WTC11 (cell line): ENCODE measurements around the gene FLRT1. TPM values are rescaled to one million over a fixed set of nuclear protein-coding genes. Genes with fewer than 3 reads are reported as not detected.

Source experiments
- ATAC-seq: fragments of 200-7000 bp; cut with Tn5 transposase; 2 replicates; pipeline ENCODE4 v1.10.0; 2021; ENCODE audit warnings: mild to moderate bottlenecking, moderate library complexity
- CTCF ChIA-PET: fragments of 300-600 bp; sonication (Branson Sonifier 250); formaldehyde crosslinking; loops from one replicate; lab custom pipeline; 2021; ENCODE audit warnings: antibody characterized with exemption; lab: Charles Lee
- POLR2A ChIA-PET: fragments of 350-600 bp; sonication (Branson Sonifier 250); formaldehyde crosslinking; loops from one replicate; lab custom pipeline; 2021; ENCODE audit warnings: antibody characterized with exemption; lab: Charles Lee
- DNase-seq: peaks from one replicate; pipeline ENCODE4 v3.0.0; 2021; ENCODE audit warnings: low spot score
- H3K27ac Mint-ChIP-seq: 2 replicates; pipeline ENCODE4 v1.8.0; 2021; ENCODE audit warnings: mixed read lengths
- H3K27me3 Mint-ChIP-seq: 2 replicates; pipeline ENCODE4 v1.8.0; 2021; ENCODE audit warnings: low read depth, mild to moderate bottlenecking, moderate library complexity, mixed read lengths
- H3K36me3 Mint-ChIP-seq: 2 replicates; pipeline ENCODE4 v1.8.0; 2021; ENCODE audit warnings: mixed read lengths
- H3K4me1 Mint-ChIP-seq: 2 replicates; pipeline ENCODE4 v1.8.0; 2022; ENCODE audit warnings: mixed read lengths
- H3K4me3 Mint-ChIP-seq: 2 replicates; pipeline ENCODE4 v1.8.0; 2021; ENCODE audit warnings: mild to moderate bottlenecking, moderate library complexity, mixed read lengths
- H3K9me3 Mint-ChIP-seq: 2 replicates; pipeline ENCODE4 v1.8.0; 2021; ENCODE audit warnings: mixed read lengths
- CBFB ChIP-seq: sonication (generic); formaldehyde crosslinking; IDR thresholded peaks from 2 replicates; pipeline ENCODE4 v1.8.1; 2022; ENCODE audit warnings: mild to moderate bottlenecking, low read depth, missing genetic modification reagents
- FOXP1 ChIP-seq: sonication (generic); formaldehyde crosslinking; IDR thresholded peaks from 2 replicates; pipeline ENCODE4 v1.8.0; 2022; ENCODE audit warnings: missing genetic modification reagents, mild to moderate bottlenecking, moderate library complexity, borderline replicate concordance
- GABPB1 ChIP-seq: sonication (generic); formaldehyde crosslinking; IDR thresholded peaks from 2 replicates; pipeline ENCODE4 v1.8.1; 2023; ENCODE audit warnings: mild to moderate bottlenecking, missing genetic modification reagents
- GRHL2 ChIP-seq: fragments of 250-450 bp; sonication (Bioruptor Pico); IDR thresholded peaks from 2 replicates; pipeline ENCODE4 v1.8.0; 2022; ENCODE audit warnings: mild to moderate bottlenecking, moderate library complexity; ENCODE audit not compliant: insufficient replicate concordance, severe bottlenecking
- GTF2I ChIP-seq: fragments of 250-450 bp; sonication (Bioruptor Pico); conservative IDR thresholded peaks from 2 replicates; pipeline ENCODE4 v1.4.0; 2021; ENCODE audit warnings: mild to moderate bottlenecking
- IRF2 ChIP-seq: sonication (generic); formaldehyde crosslinking; IDR thresholded peaks from 2 replicates; pipeline ENCODE4 v1.8.0; 2022; ENCODE audit warnings: low read depth, missing genetic modification reagents, borderline replicate concordance
- JUN ChIP-seq: sonication (generic); formaldehyde crosslinking; IDR thresholded peaks from 2 replicates; pipeline ENCODE4 v1.8.0; 2023; ENCODE audit warnings: mild to moderate bottlenecking, missing genetic modification reagents
- NFE2L1 ChIP-seq: sonication (generic); formaldehyde crosslinking; IDR thresholded peaks from 2 replicates; pipeline ENCODE4 v1.8.1; 2023; ENCODE audit warnings: missing genetic modification reagents
- SMAD3 ChIP-seq: sonication (generic); formaldehyde crosslinking; IDR thresholded peaks from 2 replicates; pipeline ENCODE4 v1.8.0; 2022; ENCODE audit warnings: missing genetic modification reagents, mild to moderate bottlenecking, borderline replicate concordance
- TP53 ChIP-seq: sonication (generic); formaldehyde crosslinking; IDR thresholded peaks from 2 replicates; pipeline ENCODE4 v1.8.1; 2023; ENCODE audit warnings: mild to moderate bottlenecking, missing genetic modification reagents
- ZNF121 ChIP-seq: sonication (generic); formaldehyde crosslinking; IDR thresholded peaks from 2 replicates; pipeline ENCODE4 v1.8.0; 2023; ENCODE audit warnings: missing genetic modification reagents
- ZNF138 ChIP-seq: sonication (generic); formaldehyde crosslinking; conservative IDR thresholded peaks from 2 replicates; pipeline ENCODE4 v1.8.1; 2022; ENCODE audit warnings: mild to moderate bottlenecking, moderate library complexity, missing genetic modification reagents
- ZNF263 ChIP-seq: sonication (generic); formaldehyde crosslinking; IDR thresholded peaks from 2 replicates; pipeline ENCODE4 v1.8.1; 2022; ENCODE audit warnings: low read depth, mild to moderate bottlenecking, moderate library complexity, missing genetic modification reagents
- total RNA-seq: library from RNA; stranded (reverse); gene quantifications from 3 replicates; pipeline ENCODE4 v1.2.3, GENCODE V29; 2021
- TF ChIP-seq, protein P1 (sequence below): sonication (generic); formaldehyde crosslinking; IDR thresholded peaks from 2 replicates; pipeline ENCODE4 v1.8.0; 2022; ENCODE audit warnings: mild to moderate bottlenecking, missing genetic modification reagents
- TF ChIP-seq, protein P2 (sequence below): sonication (generic); formaldehyde crosslinking; IDR thresholded peaks from 2 replicates; pipeline ENCODE4 v1.8.0; 2023; ENCODE audit warnings: missing genetic modification reagents
- TF ChIP-seq, protein P3 (sequence below): fragments of 250-450 bp; sonication (Bioruptor Pico); IDR thresholded peaks from 2 replicates; pipeline ENCODE4 v1.9.0; 2021; ENCODE audit warnings: moderate library complexity, mild to moderate bottlenecking, inconsistent platforms, borderline replicate concordance
- TF ChIP-seq, protein P4 (sequence below): sonication (generic); formaldehyde crosslinking; IDR thresholded peaks from 2 replicates; pipeline ENCODE4 v1.8.0; 2023; ENCODE audit warnings: missing genetic modification reagents, mild to moderate bottlenecking, borderline replicate concordance
- TF ChIP-seq, protein P5 (sequence below): fragments of 250-450 bp; sonication (Bioruptor Pico); IDR thresholded peaks from 2 replicates; pipeline ENCODE4 v1.9.0; 2021; ENCODE audit warnings: mild to moderate bottlenecking
- TF ChIP-seq, protein P6 (sequence below): sonication (generic); formaldehyde crosslinking; conservative IDR thresholded peaks from 2 replicates; pipeline ENCODE4 v1.8.1; 2023; ENCODE audit warnings: mild to moderate bottlenecking, low read depth, missing genetic modification reagents, moderate library complexity
- TF ChIP-seq, protein P7 (sequence below): sonication (generic); formaldehyde crosslinking; IDR thresholded peaks from 2 replicates; pipeline ENCODE4 v1.8.1; 2023; ENCODE audit warnings: mild to moderate bottlenecking, missing genetic modification reagents

Gene FLRT1
- total RNA-seq, 1 experiment from 2014 or later = 0.20 TPM

DNA sequence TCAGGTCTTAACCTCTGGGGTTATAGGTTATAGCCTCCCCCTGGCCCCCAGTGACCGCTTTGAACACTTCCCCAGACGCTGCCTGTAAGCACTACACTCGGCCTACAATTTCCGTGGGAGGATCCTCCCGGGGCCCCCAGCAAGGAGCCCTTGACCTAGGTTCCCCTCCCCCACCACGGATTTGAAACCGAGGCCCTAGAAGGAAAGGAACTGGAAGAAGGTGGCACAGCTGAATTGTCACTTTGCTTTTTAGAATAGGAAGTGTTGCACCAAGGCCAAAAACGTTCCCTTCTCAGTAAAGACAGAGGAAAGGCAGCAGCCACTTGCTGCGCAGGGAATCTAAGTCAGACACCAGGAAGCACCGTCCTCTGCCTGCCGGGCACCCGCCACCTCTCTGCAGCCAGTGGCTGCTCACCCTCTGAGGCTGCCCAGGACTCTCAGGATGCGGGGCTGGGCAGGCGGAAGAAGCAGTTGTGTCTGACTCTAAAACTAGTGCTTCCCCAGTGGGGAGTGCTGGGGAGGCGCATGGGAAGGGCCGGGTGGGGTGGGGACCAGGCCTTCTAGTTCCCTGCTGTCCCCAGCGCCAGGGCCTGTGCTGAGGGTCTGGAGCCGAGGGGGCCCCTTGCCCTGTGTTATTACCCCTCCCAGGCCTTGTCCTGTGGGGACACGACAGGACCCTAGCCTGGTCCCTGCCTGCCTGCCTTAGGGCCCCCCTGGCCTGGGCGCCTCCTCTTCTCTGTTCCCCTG lies 7.9 kb upstream of the FLRT1 start:
- Mint-ChIP-seq H3K27ac (no peak overlapping the region), H3K27me3 (peaks cover 62% of the 10 kb centered on the region), H3K9me3 (no peaks in the 10 kb centered on the region), H3K4me3 (no peak overlapping the region), H3K4me1 (peaks cover 58% of the 10 kb centered on the region), H3K36me3 (no peaks in the 10 kb centered on the region)
- CTCF ChIA-PET = interaction anchor here (0.8 to 3.4 kb wide), 12 partner anchors 8 to 121 kb away, joined by 3 to 37 read pairs (median 4); no protein-coding TSS in a partner anchor
- POLR2A ChIA-PET = interaction anchor here (0.6 to 1.6 kb wide), 5 partner anchors 27 to 172 kb away, joined by 3 to 8 read pairs (median 4); no protein-coding TSS in a partner anchor
- TF ChIP-seq, protein P1, sequence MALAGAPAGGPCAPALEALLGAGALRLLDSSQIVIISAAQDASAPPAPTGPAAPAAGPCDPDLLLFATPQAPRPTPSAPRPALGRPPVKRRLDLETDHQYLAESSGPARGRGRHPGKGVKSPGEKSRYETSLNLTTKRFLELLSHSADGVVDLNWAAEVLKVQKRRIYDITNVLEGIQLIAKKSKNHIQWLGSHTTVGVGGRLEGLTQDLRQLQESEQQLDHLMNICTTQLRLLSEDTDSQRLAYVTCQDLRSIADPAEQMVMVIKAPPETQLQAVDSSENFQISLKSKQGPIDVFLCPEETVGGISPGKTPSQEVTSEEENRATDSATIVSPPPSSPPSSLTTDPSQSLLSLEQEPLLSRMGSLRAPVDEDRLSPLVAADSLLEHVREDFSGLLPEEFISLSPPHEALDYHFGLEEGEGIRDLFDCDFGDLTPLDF (CRISPR knock-in tag) = no peak
- TF ChIP-seq ZNF138 (no peak), JUN (CRISPR knock-in tag) (no peak), SMAD3 (CRISPR knock-in tag) (no peak), NFE2L1 (CRISPR knock-in tag) (no peak), GTF2I (CRISPR knock-in tag) (no peak), CBFB (CRISPR knock-in tag) (no peak), TP53 (CRISPR knock-in tag) (no peak), ZNF121 (CRISPR knock-in tag) (no peak), IRF2 (CRISPR knock-in tag) (no peak), ZNF263 (no peak)
- TF ChIP-seq, protein P2, sequence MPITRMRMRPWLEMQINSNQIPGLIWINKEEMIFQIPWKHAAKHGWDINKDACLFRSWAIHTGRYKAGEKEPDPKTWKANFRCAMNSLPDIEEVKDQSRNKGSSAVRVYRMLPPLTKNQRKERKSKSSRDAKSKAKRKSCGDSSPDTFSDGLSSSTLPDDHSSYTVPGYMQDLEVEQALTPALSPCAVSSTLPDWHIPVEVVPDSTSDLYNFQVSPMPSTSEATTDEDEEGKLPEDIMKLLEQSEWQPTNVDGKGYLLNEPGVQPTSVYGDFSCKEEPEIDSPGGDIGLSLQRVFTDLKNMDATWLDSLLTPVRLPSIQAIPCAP = no peak
- TF ChIP-seq, protein P3, sequence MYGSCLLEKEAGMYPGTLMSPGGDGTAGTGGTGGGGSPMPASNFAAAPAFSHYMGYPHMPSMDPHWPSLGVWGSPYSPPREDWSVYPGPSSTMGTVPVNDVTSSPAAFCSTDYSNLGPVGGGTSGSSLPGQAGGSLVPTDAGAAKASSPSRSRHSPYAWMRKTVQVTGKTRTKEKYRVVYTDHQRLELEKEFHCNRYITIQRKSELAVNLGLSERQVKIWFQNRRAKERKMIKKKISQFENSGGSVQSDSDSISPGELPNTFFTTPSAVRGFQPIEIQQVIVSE = no peak
- TF ChIP-seq, protein P4, sequence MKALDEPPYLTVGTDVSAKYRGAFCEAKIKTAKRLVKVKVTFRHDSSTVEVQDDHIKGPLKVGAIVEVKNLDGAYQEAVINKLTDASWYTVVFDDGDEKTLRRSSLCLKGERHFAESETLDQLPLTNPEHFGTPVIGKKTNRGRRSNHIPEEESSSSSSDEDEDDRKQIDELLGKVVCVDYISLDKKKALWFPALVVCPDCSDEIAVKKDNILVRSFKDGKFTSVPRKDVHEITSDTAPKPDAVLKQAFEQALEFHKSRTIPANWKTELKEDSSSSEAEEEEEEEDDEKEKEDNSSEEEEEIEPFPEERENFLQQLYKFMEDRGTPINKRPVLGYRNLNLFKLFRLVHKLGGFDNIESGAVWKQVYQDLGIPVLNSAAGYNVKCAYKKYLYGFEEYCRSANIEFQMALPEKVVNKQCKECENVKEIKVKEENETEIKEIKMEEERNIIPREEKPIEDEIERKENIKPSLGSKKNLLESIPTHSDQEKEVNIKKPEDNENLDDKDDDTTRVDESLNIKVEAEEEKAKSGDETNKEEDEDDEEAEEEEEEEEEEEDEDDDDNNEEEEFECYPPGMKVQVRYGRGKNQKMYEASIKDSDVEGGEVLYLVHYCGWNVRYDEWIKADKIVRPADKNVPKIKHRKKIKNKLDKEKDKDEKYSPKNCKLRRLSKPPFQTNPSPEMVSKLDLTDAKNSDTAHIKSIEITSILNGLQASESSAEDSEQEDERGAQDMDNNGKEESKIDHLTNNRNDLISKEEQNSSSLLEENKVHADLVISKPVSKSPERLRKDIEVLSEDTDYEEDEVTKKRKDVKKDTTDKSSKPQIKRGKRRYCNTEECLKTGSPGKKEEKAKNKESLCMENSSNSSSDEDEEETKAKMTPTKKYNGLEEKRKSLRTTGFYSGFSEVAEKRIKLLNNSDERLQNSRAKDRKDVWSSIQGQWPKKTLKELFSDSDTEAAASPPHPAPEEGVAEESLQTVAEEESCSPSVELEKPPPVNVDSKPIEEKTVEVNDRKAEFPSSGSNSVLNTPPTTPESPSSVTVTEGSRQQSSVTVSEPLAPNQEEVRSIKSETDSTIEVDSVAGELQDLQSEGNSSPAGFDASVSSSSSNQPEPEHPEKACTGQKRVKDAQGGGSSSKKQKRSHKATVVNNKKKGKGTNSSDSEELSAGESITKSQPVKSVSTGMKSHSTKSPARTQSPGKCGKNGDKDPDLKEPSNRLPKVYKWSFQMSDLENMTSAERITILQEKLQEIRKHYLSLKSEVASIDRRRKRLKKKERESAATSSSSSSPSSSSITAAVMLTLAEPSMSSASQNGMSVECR (CRISPR knock-in tag) = no peak
- TF ChIP-seq, protein P5, sequence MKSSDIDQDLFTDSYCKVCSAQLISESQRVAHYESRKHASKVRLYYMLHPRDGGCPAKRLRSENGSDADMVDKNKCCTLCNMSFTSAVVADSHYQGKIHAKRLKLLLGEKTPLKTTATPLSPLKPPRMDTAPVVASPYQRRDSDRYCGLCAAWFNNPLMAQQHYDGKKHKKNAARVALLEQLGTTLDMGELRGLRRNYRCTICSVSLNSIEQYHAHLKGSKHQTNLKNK (CRISPR knock-in tag) = no peak
- peak; percentile 4 for ATAC-seq
- DNase-seq = no peak

DNA sequence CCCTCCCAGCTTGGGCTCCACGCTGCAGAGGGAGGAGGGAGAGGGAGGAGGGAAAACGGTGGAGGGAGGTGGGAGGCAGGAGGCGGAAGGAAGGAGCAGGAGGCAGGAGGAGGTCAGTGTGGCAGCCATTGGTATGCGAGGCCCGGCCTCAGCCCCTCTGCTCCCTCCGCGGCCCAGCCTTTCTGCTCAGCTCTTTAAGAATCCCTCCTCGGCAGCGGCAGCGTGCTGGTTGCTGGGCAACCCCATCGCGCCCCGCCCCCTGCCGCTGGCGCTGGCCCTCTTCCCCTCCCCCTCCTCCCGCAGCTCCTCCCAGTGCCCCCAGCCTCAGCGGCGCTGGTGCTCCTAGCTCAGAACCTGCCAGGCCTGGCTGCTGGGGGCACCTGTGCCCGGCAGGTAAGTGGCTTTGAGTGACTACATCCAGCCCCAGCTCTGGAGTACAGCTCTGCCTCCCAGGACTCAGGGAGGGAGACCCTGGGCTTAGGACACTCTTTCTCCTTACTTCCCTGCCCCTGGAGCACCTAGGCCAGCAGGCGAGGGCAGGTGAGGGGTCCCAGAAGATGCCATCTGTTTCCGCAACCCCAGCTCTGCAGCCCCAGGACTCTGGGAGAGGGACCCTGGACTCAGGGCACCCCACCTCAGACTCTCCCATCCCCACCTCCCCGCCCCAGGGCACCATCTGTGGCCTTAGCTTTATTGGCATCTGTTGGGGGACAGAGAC lies 7.2 kb upstream of the FLRT1 start:
- peaks cover 69% of the 10 kb centered on the region for H3K27me3 Mint-ChIP-seq
- DNase-seq = peak; percentile 87
- peak; percentile 70 for ATAC-seq
- H3K36me3 Mint-ChIP-seq = no peaks in the 10 kb centered on the region
- no peaks in the 10 kb centered on the region for H3K9me3 Mint-ChIP-seq
- H3K4me1 Mint-ChIP-seq = peaks cover 53% of the 10 kb centered on the region
- no peak overlapping the region for H3K27ac Mint-ChIP-seq
- ChIA-PET POLR2A (interaction anchor here (0.6 to 1.6 kb wide), 5 partner anchors 28 to 173 kb away, joined by 4 to 8 read pairs (median 6); no protein-coding TSS in a partner anchor), CTCF (interaction anchor here (0.6 to 3.4 kb wide), 13 partner anchors 9 to 1034 kb away, joined by 3 to 37 read pairs (median 4); no protein-coding TSS in a partner anchor)
- no peak overlapping the region for H3K4me3 Mint-ChIP-seq
- TF ChIP-seq GTF2I (CRISPR knock-in tag) (no peak), GRHL2 (CRISPR knock-in tag) (no peak), CBFB (CRISPR knock-in tag) (no peak), GABPB1 (CRISPR knock-in tag) (no peak), FOXP1 (CRISPR knock-in tag) (peak; percentile 24; the same call in 1 of the 2 replicates)
- TF ChIP-seq, protein P6, sequence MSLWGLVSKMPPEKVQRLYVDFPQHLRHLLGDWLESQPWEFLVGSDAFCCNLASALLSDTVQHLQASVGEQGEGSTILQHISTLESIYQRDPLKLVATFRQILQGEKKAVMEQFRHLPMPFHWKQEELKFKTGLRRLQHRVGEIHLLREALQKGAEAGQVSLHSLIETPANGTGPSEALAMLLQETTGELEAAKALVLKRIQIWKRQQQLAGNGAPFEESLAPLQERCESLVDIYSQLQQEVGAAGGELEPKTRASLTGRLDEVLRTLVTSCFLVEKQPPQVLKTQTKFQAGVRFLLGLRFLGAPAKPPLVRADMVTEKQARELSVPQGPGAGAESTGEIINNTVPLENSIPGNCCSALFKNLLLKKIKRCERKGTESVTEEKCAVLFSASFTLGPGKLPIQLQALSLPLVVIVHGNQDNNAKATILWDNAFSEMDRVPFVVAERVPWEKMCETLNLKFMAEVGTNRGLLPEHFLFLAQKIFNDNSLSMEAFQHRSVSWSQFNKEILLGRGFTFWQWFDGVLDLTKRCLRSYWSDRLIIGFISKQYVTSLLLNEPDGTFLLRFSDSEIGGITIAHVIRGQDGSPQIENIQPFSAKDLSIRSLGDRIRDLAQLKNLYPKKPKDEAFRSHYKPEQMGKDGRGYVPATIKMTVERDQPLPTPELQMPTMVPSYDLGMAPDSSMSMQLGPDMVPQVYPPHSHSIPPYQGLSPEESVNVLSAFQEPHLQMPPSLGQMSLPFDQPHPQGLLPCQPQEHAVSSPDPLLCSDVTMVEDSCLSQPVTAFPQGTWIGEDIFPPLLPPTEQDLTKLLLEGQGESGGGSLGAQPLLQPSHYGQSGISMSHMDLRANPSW (CRISPR knock-in tag) = no peak
- TF ChIP-seq, protein P7, sequence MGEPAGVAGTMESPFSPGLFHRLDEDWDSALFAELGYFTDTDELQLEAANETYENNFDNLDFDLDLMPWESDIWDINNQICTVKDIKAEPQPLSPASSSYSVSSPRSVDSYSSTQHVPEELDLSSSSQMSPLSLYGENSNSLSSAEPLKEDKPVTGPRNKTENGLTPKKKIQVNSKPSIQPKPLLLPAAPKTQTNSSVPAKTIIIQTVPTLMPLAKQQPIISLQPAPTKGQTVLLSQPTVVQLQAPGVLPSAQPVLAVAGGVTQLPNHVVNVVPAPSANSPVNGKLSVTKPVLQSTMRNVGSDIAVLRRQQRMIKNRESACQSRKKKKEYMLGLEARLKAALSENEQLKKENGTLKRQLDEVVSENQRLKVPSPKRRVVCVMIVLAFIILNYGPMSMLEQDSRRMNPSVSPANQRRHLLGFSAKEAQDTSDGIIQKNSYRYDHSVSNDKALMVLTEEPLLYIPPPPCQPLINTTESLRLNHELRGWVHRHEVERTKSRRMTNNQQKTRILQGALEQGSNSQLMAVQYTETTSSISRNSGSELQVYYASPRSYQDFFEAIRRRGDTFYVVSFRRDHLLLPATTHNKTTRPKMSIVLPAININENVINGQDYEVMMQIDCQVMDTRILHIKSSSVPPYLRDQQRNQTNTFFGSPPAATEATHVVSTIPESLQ = no peak
